Liver (tissue), 3 donors: ENCODE measurements around the gene LGALS7.
"Not testable (repeated sequence)": the region's sequence is repeated elsewhere in the genome, so short reads cannot be mapped to it uniquely, and the experiment has no call there.

Source experiments
- CTCF ChIP-seq: fragments of 150-350 bp; IDR thresholded peaks from 2 replicates; pipeline ENCODE4 v1.5.1; 2017; ENCODE audit warnings: improper control_type of control experiment, low read depth, low read length; ENCODE audit not compliant: missing input control
- TF ChIP-seq, protein P1 (sequence below): IDR thresholded peaks from 2 replicates; pipeline ENCODE4 v1.6.1; 2016; ENCODE audit warnings: antibody characterized with exemption
- TF ChIP-seq, protein P2 (sequence below): IDR thresholded peaks from 2 replicates; pipeline ENCODE4 v1.6.1; 2016; ENCODE audit warnings: antibody characterized with exemption
- donor health status: healthy.
- donor health status: healthy.

DNA sequence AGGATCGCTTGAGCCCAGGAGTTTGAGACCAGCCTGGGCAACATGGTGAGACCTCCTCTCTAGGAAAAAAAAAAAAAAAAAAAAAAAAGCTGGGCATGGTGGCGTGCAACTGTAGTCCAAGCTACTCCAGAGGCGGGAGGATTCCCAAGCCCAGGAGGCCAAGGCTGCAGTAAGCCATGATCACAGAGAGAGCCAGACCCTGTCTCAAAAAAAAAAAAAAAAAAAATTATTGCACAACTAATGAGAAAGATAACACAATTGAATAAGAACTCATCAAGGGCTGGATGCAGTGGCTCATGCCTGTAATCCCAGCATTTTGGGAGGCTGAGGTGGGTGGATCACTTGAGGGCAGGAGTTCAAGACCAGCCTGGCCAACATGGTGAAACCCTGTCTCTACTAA lies 12.7 kb upstream of the LGALS7 start:
- not testable (repeated sequence) for TF ChIP-seq CTCF
- TF ChIP-seq, protein P1, sequence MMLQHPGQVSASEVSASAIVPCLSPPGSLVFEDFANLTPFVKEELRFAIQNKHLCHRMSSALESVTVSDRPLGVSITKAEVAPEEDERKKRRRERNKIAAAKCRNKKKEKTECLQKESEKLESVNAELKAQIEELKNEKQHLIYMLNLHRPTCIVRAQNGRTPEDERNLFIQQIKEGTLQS, result not testable (repeated sequence)
- TF ChIP-seq, protein P2, sequence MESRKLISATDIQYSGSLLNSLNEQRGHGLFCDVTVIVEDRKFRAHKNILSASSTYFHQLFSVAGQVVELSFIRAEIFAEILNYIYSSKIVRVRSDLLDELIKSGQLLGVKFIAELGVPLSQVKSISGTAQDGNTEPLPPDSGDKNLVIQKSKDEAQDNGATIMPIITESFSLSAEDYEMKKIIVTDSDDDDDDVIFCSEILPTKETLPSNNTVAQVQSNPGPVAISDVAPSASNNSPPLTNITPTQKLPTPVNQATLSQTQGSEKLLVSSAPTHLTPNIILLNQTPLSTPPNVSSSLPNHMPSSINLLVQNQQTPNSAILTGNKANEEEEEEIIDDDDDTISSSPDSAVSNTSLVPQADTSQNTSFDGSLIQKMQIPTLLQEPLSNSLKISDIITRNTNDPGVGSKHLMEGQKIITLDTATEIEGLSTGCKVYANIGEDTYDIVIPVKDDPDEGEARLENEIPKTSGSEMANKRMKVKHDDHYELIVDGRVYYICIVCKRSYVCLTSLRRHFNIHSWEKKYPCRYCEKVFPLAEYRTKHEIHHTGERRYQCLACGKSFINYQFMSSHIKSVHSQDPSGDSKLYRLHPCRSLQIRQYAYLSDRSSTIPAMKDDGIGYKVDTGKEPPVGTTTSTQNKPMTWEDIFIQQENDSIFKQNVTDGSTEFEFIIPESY, result not testable (repeated sequence)
